Measurements from ENCODE around the gene ADAD2. TPM values are rescaled to one million over a fixed set of nuclear protein-coding genes. Genes with fewer than 3 reads are reported as not detected.

The ADAD2 gene
- total and polyA plus RNA-seq, 9 of the 15 experiments (the other 6 are each of a cell fraction or from before 2014, with no cell fraction given), result 0.07 TPM; not detected in 8

DNA sequence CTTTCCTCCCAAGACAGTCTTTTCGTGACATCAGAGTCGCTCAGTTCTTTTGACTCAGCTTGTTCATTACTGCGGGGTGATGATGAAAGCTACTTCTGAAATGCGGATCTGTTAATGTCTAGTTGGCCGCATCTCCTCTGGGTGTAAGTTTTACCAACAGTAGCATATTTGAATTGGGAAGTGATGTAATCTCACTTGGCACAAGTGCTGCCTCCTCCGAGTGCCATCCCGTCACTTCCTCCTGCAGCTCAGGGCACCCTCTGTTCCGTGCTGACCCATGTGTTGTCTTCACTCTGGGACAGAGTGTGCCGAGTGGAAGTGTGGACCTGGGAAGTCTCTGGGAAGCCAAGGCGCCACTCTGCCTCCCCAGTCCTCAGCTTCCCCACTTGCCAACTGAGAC is 8.9 kb downstream of the ADAD2 start:
- FAIRE-seq, result peak; percentile 15
- H3K27me3 ChIP-seq (ENCODE audit: control insufficient read depth in 2 of 2, insufficient read depth in 2 of 2, low read length in 2 of 2), result peaks cover 63% of the 10 kb centered on the region in 2 experiments
- CTCF ChIA-PET (ENCODE audit: low intra/inter-chr PET ratio), result no interaction called here
- in situ Hi-C loops (cut with MboI), result no loop called here
- no peak overlapping the region for H3K4me3 ChIP-seq
- peaks cover 12% of the 10 kb centered on the region for H4K20me1 ChIP-seq (replicated peaks; ENCODE audit: control insufficient read depth, insufficient read depth, low read length)
- POLR2A ChIA-PET, result interaction anchor here (0.7 to 1.5 kb wide), 4 partner anchors 8 to 85 kb away, joined by 3 to 4 read pairs (median 3); partner anchors contain the start of gene ADAD2
- no peak for ATAC-seq
- H3K4me2 ChIP-seq (ENCODE audit: insufficient read depth, low read length), result no peak overlapping the region
- peak overlapping the region in 1 of 2 experiments; percentile 70; a peak in 1 of 4 replicates for H3K9ac ChIP-seq (ENCODE audit: insufficient read depth in 1 of 2, low read depth in 2 of 2, low read length in 2 of 2)
- peaks cover 4% of the 10 kb centered on the region for H3K9me1 ChIP-seq (ENCODE audit: control insufficient read depth, insufficient read depth, low read length)
- DNase-seq (ENCODE audit: extremely low read depth in 1 of 4, low spot score in 3 of 4), result no peak
- H3K4me1 ChIP-seq (replicated peaks in 1 of 2; ENCODE audit: control insufficient read depth in 2 of 2, insufficient read depth in 2 of 2, low read length in 2 of 2), result peaks cover 0 to 29% of the 10 kb centered on the region in 2 experiments; a peak in 3 of 5 replicates
- no TSS peak for BruUV-seq (replicated peaks)
- H3K36me3 ChIP-seq (ENCODE audit: control insufficient read depth, insufficient read depth, low read length), result no peaks in the 10 kb centered on the region
- WGBS (ENCODE audit: insufficient coverage, low coverage, missing lambda C conversion rate), result 6% methylated on average over 10 of the region's 10 CpGs
- intact Hi-C loops (cut with micrococcal nuclease), result no loop called here
- no peaks in the 10 kb centered on the region for H3K79me2 ChIP-seq (ENCODE audit: control insufficient read depth, insufficient read depth, low read length)
- no peak overlapping the region for H3K27ac ChIP-seq (ENCODE audit: extremely low read depth, low read depth, low read length)
- H2AFZ ChIP-seq (ENCODE audit: low read depth, low read length), result no peak overlapping the region
- 0 out of 2 replicates have a peak, but pooled peaks cover 2% of the 10 kb centered on the region for H3K9me3 ChIP-seq (replicated peaks; ENCODE audit: control insufficient read depth, insufficient read depth, low read depth, low read length)
- TF ChIP-seq NFE2 (IDR thresholded peaks at IDR 0.05; ENCODE audit: low read depth) (no peak), SOX6 (IDR thresholded peaks at IDR 0.05) (no peak), CBFA2T2 (conservative IDR thresholded peaks at IDR 0.05) (no peak), ZNF780A (CRISPR knock-in tag; IDR thresholded peaks at IDR 0.05) (no peak), BCOR (IDR thresholded peaks at IDR 0.05) (no peak), TCF7L2 (IDR thresholded peaks at IDR 0.05; ENCODE audit: low read depth, low read length) (no peak), CEBPG (CRISPR knock-in tag; IDR thresholded peaks at IDR 0.05) (no peak), CEBPG (tag; conservative IDR thresholded peaks at IDR 0.05 in 1 of 2, IDR thresholded peaks at IDR 0.05 in 1 of 2) (0 out of 4 replicates have a peak, but pooled peaks of 1 of the 2 experiments have one; percentile 22)
- TF ChIP-seq, protein P1, sequence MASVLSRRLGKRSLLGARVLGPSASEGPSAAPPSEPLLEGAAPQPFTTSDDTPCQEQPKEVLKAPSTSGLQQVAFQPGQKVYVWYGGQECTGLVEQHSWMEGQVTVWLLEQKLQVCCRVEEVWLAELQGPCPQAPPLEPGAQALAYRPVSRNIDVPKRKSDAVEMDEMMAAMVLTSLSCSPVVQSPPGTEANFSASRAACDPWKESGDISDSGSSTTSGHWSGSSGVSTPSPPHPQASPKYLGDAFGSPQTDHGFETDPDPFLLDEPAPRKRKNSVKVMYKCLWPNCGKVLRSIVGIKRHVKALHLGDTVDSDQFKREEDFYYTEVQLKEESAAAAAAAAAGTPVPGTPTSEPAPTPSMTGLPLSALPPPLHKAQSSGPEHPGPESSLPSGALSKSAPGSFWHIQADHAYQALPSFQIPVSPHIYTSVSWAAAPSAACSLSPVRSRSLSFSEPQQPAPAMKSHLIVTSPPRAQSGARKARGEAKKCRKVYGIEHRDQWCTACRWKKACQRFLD (CRISPR knock-in tag; IDR thresholded peaks at IDR 0.05), result 0 out of 2 replicates have a peak, but pooled peaks have one; percentile 27
- TF ChIP-seq, protein P2, sequence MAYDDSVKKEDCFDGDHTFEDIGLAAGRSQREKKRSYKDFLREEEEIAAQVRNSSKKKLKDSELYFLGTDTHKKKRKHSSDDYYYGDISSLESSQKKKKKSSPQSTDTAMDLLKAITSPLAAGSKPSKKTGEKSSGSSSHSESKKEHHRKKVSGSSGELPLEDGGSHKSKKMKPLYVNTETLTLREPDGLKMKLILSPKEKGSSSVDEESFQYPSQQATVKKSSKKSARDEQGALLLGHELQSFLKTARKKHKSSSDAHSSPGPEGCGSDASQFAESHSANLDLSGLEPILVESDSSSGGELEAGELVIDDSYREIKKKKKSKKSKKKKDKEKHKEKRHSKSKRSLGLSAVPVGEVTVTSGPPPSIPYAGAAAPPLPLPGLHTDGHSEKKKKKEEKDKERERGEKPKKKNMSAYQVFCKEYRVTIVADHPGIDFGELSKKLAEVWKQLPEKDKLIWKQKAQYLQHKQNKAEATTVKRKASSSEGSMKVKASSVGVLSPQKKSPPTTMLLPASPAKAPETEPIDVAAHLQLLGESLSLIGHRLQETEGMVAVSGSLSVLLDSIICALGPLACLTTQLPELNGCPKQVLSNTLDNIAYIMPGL (CRISPR knock-in tag; IDR thresholded peaks at IDR 0.05), result no peak
- TF ChIP-seq, protein P3, sequence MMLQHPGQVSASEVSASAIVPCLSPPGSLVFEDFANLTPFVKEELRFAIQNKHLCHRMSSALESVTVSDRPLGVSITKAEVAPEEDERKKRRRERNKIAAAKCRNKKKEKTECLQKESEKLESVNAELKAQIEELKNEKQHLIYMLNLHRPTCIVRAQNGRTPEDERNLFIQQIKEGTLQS (IDR thresholded peaks at IDR 0.05), result 0 out of 2 replicates have a peak, but pooled peaks have one; percentile 31
- TF ChIP-seq, protein P3 (CRISPR knock-in tag; conservative IDR thresholded peaks at IDR 0.05), result no peak
- TF ChIP-seq, protein P4, sequence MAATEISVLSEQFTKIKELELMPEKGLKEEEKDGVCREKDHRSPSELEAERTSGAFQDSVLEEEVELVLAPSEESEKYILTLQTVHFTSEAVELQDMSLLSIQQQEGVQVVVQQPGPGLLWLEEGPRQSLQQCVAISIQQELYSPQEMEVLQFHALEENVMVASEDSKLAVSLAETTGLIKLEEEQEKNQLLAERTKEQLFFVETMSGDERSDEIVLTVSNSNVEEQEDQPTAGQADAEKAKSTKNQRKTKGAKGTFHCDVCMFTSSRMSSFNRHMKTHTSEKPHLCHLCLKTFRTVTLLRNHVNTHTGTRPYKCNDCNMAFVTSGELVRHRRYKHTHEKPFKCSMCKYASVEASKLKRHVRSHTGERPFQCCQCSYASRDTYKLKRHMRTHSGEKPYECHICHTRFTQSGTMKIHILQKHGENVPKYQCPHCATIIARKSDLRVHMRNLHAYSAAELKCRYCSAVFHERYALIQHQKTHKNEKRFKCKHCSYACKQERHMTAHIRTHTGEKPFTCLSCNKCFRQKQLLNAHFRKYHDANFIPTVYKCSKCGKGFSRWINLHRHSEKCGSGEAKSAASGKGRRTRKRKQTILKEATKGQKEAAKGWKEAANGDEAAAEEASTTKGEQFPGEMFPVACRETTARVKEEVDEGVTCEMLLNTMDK (IDR thresholded peaks at IDR 0.05; ENCODE audit: borderline replicate concordance, insufficient read depth, low read depth, low read length, poor library complexity, severe bottlenecking), result no peak
- TF ChIP-seq, protein P5, sequence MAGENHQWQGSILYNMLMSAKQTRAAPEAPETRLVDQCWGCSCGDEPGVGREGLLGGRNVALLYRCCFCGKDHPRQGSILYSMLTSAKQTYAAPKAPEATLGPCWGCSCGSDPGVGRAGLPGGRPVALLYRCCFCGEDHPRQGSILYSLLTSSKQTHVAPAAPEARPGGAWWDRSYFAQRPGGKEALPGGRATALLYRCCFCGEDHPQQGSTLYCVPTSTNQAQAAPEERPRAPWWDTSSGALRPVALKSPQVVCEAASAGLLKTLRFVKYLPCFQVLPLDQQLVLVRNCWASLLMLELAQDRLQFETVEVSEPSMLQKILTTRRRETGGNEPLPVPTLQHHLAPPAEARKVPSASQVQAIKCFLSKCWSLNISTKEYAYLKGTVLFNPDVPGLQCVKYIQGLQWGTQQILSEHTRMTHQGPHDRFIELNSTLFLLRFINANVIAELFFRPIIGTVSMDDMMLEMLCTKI (IDR thresholded peaks at IDR 0.05; ENCODE audit: partially characterized antibody), result no peak

All from K562 (cell line).